PC-9 (cell line): ENCODE data around the gene SLC22A2. TPM values are rescaled to one million over a fixed set of nuclear protein-coding genes. Genes with fewer than 3 reads are reported as not detected.

Source experiments
- BruUV-seq: library from RNA; stranded (reverse); fragments of 400-500 nt; replicated peaks from 2 replicates; lab custom pipeline; 2021; lab: Mats Ljungman, UMichigan
- CTCF ChIA-PET: fragments of 300-600 bp; sonication (Branson Sonifier 250); formaldehyde crosslinking; loops from one replicate; lab custom pipeline; 2022; ENCODE audit warnings: antibody characterized with exemption; lab: Charles Lee
- POLR2A ChIA-PET: fragments of 300-600 bp; sonication (Branson Sonifier 250); formaldehyde crosslinking; loops from one replicate; lab custom pipeline; 2022; ENCODE audit warnings: antibody characterized with exemption; ENCODE audit not compliant: unreplicated experiment; lab: Charles Lee
- DNase-seq, 2 experiments: peaks; one replicate each; pipeline versions ENCODE4 v3.0.0 to v3.0.0-alpha.2; 2015 to 2022; ENCODE audit warnings: mixed read lengths in 1 of 2
- H2AFZ ChIP-seq: fragments of 200-600 bp; sonication (generic); 2 replicates; pipeline ENCODE4 v1.8.1; 2017; ENCODE audit warnings: antibody characterized with exemption
- H3F3A ChIP-seq: fragments of 200-600 bp; sonication (generic); 2 replicates; pipeline ENCODE4 v1.8.1; 2017; ENCODE audit warnings: antibody characterized with exemption, mild to moderate bottlenecking, low read depth; ENCODE audit not compliant: insufficient read depth
- H3K27ac ChIP-seq: fragments of 200-600 bp; sonication (generic); 2 replicates; pipeline ENCODE4 v1.6.1; 2016; ENCODE audit warnings: mixed run types
- H3K27me3 ChIP-seq: fragments of 200-600 bp; sonication (generic); 2 replicates; pipeline ENCODE4 v1.6.1; 2016; ENCODE audit warnings: low read depth, mixed run types; ENCODE audit not compliant: insufficient read depth
- H3K36me3 ChIP-seq: fragments of 200-600 bp; sonication (generic); 2 replicates; pipeline ENCODE4 v1.6.1; 2016; ENCODE audit warnings: low read depth, mixed run types
- H3K4me1 ChIP-seq: fragments of 200-600 bp; sonication (generic); replicated peaks from 2 replicates; pipeline ENCODE4 v1.6.1; 2016; ENCODE audit warnings: mixed run types; ENCODE audit not compliant: insufficient read depth
- H3K4me2 ChIP-seq: fragments of 200-600 bp; sonication (generic); 2 replicates; pipeline ENCODE4 v1.6.1; 2017; ENCODE audit warnings: mixed run types
- H3K4me3 ChIP-seq: fragments of 200-600 bp; sonication (generic); 2 replicates; pipeline ENCODE4 v1.6.1; 2016; ENCODE audit warnings: mixed run types
- H3K79me2 ChIP-seq: fragments of 200-600 bp; sonication (generic); 2 replicates; pipeline ENCODE4 v1.6.1; 2017; ENCODE audit warnings: low read depth, mixed run types
- H3K9me2 ChIP-seq: fragments of 200-600 bp; sonication (generic); 2 replicates; pipeline ENCODE4 v1.8.1; 2017; ENCODE audit warnings: mild to moderate bottlenecking; ENCODE audit not compliant: insufficient read depth
- H3K9me3 ChIP-seq: fragments of 200-600 bp; sonication (generic); 2 replicates; pipeline ENCODE4 v1.8.1; 2016; ENCODE audit warnings: low read depth; ENCODE audit not compliant: insufficient read depth
- H4K20me1 ChIP-seq: fragments of 200-600 bp; sonication (generic); 2 replicates; pipeline ENCODE4 v1.8.1; 2017; ENCODE audit not compliant: insufficient read depth
- EZH2 ChIP-seq: fragments of 200-600 bp; sonication (generic); IDR thresholded peaks from 2 replicates; pipeline ENCODE4 v1.8.0; 2017; ENCODE audit warnings: antibody characterized with exemption, low read depth
- intact Hi-C: fragments of 100-400 bp; cut with micrococcal nuclease; formaldehyde crosslinking; loops from one replicate; pipeline ENCODE4 v1.10.0; 2022; ENCODE audit not compliant: unreplicated experiment
- total RNA-seq: library from RNA; stranded (reverse); gene quantifications from 2 replicates; pipeline ENCODE4 v1.2.3, GENCODE V29; 2021
- TF ChIP-seq, protein P1 (sequence below): fragments of 200-600 bp; sonication (generic); conservative IDR thresholded peaks from 2 replicates; pipeline ENCODE4 v1.6.1; 2017; ENCODE audit warnings: mixed run types, antibody characterized with exemption, mild to moderate bottlenecking, moderate library complexity

The SLC22A2 gene
- total RNA-seq, 1 experiment from 2014 or later, result not detected

DNA sequence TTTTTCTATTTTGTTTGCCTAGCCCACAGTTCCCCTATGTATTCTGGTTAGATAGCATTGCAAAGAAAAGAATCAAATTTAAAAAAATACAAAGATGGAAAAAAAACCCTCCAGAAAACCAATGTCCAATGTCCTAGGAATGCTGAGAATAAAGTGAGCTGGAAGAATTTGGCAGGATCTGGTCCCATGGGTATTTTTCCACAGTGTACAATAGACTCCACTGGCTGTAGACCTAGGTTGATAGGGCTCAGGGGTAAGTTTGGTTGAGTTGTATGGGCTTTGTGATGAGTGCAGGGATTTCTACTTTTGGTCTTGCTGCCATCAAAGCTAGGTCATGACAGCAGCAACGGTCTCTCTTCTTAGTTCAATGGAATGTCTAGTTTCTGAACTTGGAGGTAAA is 41.5 kb downstream of the SLC22A2 start:
- BruUV-seq, result no TSS peak
- Histone ChIP-seq H3K9me2 (no peaks in the 10 kb centered on the region), H4K20me1 (no peaks in the 10 kb centered on the region), H3K36me3 (no peaks in the 10 kb centered on the region), H2AFZ (no peak overlapping the region), H3K9me3 (no peaks in the 10 kb centered on the region), H3K4me3 (no peak overlapping the region), H3K27me3 (peaks cover 4% of the 10 kb centered on the region; the same call in 1 of the 2 replicates), H3K4me1 (no peaks in the 10 kb centered on the region), H3F3A (no peaks in the 10 kb centered on the region), H3K79me2 (no peaks in the 10 kb centered on the region), H3K4me2 (no peak overlapping the region), H3K27ac (no peak overlapping the region)
- TF ChIP-seq, protein P1, sequence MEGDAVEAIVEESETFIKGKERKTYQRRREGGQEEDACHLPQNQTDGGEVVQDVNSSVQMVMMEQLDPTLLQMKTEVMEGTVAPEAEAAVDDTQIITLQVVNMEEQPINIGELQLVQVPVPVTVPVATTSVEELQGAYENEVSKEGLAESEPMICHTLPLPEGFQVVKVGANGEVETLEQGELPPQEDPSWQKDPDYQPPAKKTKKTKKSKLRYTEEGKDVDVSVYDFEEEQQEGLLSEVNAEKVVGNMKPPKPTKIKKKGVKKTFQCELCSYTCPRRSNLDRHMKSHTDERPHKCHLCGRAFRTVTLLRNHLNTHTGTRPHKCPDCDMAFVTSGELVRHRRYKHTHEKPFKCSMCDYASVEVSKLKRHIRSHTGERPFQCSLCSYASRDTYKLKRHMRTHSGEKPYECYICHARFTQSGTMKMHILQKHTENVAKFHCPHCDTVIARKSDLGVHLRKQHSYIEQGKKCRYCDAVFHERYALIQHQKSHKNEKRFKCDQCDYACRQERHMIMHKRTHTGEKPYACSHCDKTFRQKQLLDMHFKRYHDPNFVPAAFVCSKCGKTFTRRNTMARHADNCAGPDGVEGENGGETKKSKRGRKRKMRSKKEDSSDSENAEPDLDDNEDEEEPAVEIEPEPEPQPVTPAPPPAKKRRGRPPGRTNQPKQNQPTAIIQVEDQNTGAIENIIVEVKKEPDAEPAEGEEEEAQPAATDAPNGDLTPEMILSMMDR, result no peak
- TF ChIP-seq EZH2, result no peak
- intact Hi-C loops, result no loop called here
- DNase-seq, result no peak
- ChIA-PET CTCF (no interaction called here), POLR2A (no interaction called here)

DNA sequence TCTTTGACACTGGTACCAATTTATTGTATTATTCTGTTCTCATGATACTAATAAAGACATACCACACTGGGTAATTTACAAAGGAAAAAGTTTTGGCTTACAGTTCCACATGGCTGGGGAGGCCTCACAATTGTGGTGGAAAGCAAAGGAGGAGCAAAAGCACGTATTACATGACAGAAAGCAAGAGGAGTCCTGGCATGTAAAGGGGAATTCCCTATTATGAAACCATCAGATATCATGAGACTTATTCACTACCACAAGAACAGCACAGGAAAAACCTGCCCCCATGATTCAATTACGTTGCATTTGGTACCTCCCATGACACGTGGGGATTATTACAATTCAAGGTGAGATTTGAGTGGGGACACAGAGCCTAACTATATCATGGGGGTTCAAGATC is 43.4 kb downstream of the SLC22A2 start:
- peaks cover 4% of the 10 kb centered on the region; the same call in 1 of the 2 replicates for H3K27me3 ChIP-seq
- ChIA-PET POLR2A (no interaction called here), CTCF (no interaction called here)
- no peak for TF ChIP-seq EZH2
- TF ChIP-seq, protein P1, result no peak
- H3F3A ChIP-seq, result no peaks in the 10 kb centered on the region
- H4K20me1 ChIP-seq, result no peaks in the 10 kb centered on the region
- intact Hi-C loops, result no loop called here
- no peaks in the 10 kb centered on the region for H3K9me3 ChIP-seq
- H3K27ac ChIP-seq, result no peak overlapping the region
- no peak overlapping the region for H3K4me2 ChIP-seq
- H3K4me3 ChIP-seq, result no peak overlapping the region
- no TSS peak for BruUV-seq
- no peak for DNase-seq
- no peak overlapping the region for H2AFZ ChIP-seq
- no peaks in the 10 kb centered on the region for H3K9me2 ChIP-seq
- no peaks in the 10 kb centered on the region for H3K4me1 ChIP-seq
- H3K36me3 ChIP-seq, result no peaks in the 10 kb centered on the region
- no peaks in the 10 kb centered on the region for H3K79me2 ChIP-seq

DNA sequence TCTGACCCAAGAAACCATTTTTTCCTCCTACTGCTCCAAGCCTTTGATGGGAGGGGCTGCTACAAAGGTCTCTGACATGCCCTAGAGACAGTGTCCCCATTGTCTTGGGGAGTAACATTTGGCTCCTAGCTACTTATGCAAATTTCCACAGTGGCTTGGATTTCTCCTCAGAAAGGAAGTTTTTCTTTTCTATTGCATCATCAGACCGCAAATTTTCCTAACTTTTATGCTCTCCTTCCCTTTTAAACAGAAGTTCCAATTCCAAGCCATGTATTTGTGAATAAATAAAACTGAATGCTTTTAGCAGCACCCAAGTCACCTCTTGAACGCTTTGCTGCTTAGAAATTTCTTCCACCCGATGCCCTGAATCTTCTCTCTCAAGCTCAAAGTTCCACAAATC is 51.0 kb downstream of the SLC22A2 start:
- no peaks in the 10 kb centered on the region for H4K20me1 ChIP-seq
- H3K4me2 ChIP-seq, result no peak overlapping the region
- no peaks in the 10 kb centered on the region for H3K9me3 ChIP-seq
- no peaks in the 10 kb centered on the region for H3K4me1 ChIP-seq
- no peaks in the 10 kb centered on the region for H3K9me2 ChIP-seq
- BruUV-seq, result no TSS peak
- no peak overlapping the region for H2AFZ ChIP-seq
- no peak overlapping the region for H3K27ac ChIP-seq
- POLR2A ChIA-PET, result no interaction called here
- intact Hi-C loops, result no loop called here
- CTCF ChIA-PET, result no interaction called here
- no peaks in the 10 kb centered on the region for H3F3A ChIP-seq
- H3K36me3 ChIP-seq, result no peaks in the 10 kb centered on the region
- H3K79me2 ChIP-seq, result no peaks in the 10 kb centered on the region
- DNase-seq, result no peak
- no peak for TF ChIP-seq EZH2
- TF ChIP-seq, protein P1, result no peak
- H3K4me3 ChIP-seq, result no peak overlapping the region
- no peaks in the 10 kb centered on the region for H3K27me3 ChIP-seq
